Prostate gland (tissue), 2 donors: Measurements from ENCODE around the gene FUT2.

Experiments
- CTCF ChIP-seq, 4 experiments: fragments of 200-600 bp in 2 of 4; fragments of 450-650 bp in 2 of 4; sonication (generic) in 2 of 4; IDR thresholded peaks; 1 replicate in 3 of 4; 2 replicates in 1 of 4; pipeline ENCODE4 v1.5.1; 2016 to 2019; ENCODE audit warnings: antibody characterized with exemption in 4 of 4, mild to moderate bottlenecking in 2 of 4, moderate library complexity in 2 of 4
- POLR2A ChIP-seq: fragments of 450-650 bp; IDR thresholded peaks from one replicate; pipeline ENCODE4 v1.6.1; 2016; ENCODE audit warnings: antibody characterized with exemption, mild to moderate bottlenecking
- POLR2AphosphoS5 ChIP-seq: sonication (generic); formaldehyde crosslinking; IDR thresholded peaks from one replicate; pipeline ENCODE4 v1.6.1; 2017; ENCODE audit warnings: antibody characterized with exemption

- TF ChIP-seq CTCF (IDR thresholded peaks at IDR 0.05) (no peak), POLR2AphosphoS5 (no peak), POLR2A (no peak)
These were observed 6.9 kb downstream of the FUT2 start for GRCh38 chr19:48702701-48703100.
